Endothelial cell of umbilical vein (primary cell): ENCODE results near the gene IL6ST.

Source experiments
- POLR2A ChIP-seq: IDR thresholded peaks from 2 replicates; pipeline ENCODE4 v1.6.1; 2012; ENCODE audit warnings: low read depth, mild to moderate bottlenecking, control low read depth, low read length
- TF ChIP-seq, protein P1 (sequence below), 2 donors: IDR thresholded peaks; 1 replicate in 1 of 2; 2 replicates in 1 of 2; pipeline ENCODE4 v1.5.1; 2011; ENCODE audit warnings: low read length in 2 of 2, mild to moderate bottlenecking in 2 of 2, moderate library complexity in 2 of 2, control low read depth in 1 of 2, inconsistent platforms in 1 of 2, low read depth in 1 of 2; ENCODE audit not compliant: insufficient read depth in 1 of 2; ENCODE audit errors: extremely low read depth in 1 of 2

GRCh38 chr5:55904152-55904551, 90.6 kb downstream of the IL6ST start:
- TF ChIP-seq, protein P1, sequence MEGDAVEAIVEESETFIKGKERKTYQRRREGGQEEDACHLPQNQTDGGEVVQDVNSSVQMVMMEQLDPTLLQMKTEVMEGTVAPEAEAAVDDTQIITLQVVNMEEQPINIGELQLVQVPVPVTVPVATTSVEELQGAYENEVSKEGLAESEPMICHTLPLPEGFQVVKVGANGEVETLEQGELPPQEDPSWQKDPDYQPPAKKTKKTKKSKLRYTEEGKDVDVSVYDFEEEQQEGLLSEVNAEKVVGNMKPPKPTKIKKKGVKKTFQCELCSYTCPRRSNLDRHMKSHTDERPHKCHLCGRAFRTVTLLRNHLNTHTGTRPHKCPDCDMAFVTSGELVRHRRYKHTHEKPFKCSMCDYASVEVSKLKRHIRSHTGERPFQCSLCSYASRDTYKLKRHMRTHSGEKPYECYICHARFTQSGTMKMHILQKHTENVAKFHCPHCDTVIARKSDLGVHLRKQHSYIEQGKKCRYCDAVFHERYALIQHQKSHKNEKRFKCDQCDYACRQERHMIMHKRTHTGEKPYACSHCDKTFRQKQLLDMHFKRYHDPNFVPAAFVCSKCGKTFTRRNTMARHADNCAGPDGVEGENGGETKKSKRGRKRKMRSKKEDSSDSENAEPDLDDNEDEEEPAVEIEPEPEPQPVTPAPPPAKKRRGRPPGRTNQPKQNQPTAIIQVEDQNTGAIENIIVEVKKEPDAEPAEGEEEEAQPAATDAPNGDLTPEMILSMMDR (IDR thresholded peaks at IDR 0.05; ENCODE audit: extremely low read depth in 1 of 2, insufficient read depth in 1 of 2, low read depth in 1 of 2, low read length in 2 of 2): no peak
- TF ChIP-seq POLR2A: no peak
